HG03095 (cell line): ENCODE results near the gene RABGEF1.
"Not testable (repeated sequence)": the region's sequence is repeated elsewhere in the genome, so short reads cannot be mapped to it uniquely, and the experiment has no call there.

Experiments used
- ATAC-seq: cut with Tn5 transposase; IDR thresholded peaks from one replicate; pipeline ENCODE4 v1.9.1; 2021; ENCODE audit warnings: moderate library complexity; ENCODE audit not compliant: unreplicated experiment

The RABGEF1 gene

DNA sequence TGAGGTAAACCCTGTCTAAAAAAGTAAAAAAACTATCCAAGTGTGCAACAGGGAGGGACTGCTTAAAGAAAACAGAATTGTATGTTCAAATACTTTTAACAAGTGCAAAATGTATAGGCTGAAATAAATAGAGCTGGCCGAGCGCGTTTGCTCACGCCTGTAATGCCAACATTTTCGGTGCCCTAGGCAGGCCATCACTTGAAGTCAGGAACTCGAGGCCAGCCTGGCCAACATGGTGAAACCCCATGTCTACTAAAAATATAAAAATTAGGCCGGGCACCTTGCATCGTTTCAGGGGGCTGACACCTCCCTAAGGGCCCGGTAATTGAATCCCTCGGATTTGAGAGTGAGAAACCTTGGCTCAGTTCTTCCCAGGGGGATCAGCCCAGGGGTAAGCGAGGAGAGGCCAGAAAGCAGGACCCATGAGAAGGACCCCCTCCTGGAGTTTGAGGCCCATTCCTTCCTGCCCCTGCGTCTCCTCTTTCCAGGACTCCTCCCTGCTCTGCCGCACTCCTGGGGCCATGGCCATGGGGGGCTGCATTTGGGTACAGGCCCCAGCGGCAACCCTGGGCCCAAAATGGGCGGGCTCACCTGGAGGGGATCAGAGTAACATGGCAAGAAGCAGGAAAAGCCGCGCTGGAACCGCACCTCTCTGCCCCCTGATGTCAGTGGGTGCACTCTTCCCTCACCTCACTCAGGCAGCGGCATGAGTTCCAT lies 105.0 kb downstream of the RABGEF1 start:
- ATAC-seq: no peak

DNA sequence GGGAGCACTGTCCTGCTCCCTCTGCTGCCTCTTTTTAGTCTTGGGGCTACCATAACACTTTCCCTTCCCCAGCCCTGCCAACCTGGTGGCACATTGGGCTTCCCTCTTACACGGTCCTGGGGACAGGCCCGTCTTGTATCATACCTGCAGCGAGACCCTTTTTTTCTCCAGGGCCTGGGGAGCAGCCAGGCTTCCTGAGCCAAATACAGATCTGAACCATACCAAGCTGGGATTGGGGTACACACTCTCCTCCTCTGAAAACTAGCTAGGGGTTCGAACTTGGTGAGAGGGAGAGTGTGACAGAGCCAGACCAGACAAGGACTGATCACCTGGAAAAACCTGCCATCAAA lies 105.5 kb downstream of the RABGEF1 start:
- not testable (repeated sequence) for ATAC-seq

DNA sequence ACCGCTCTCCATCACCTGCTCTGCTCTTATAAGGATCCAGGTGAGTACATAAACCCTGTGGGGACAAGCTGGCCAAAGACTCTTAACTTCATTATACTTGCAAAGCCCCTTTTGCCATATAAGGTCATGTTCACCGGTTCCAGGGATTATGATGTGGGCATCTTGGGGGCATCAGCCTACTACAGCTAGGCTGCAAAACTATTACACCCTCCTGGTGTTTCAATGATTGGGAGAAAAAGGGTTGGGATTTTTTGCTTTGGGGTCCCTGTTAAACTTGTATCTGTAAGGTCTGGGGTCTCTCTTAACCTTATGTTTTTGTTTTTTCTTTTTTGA lies 107.0 kb downstream of the RABGEF1 start:
- not testable (repeated sequence) for ATAC-seq

DNA sequence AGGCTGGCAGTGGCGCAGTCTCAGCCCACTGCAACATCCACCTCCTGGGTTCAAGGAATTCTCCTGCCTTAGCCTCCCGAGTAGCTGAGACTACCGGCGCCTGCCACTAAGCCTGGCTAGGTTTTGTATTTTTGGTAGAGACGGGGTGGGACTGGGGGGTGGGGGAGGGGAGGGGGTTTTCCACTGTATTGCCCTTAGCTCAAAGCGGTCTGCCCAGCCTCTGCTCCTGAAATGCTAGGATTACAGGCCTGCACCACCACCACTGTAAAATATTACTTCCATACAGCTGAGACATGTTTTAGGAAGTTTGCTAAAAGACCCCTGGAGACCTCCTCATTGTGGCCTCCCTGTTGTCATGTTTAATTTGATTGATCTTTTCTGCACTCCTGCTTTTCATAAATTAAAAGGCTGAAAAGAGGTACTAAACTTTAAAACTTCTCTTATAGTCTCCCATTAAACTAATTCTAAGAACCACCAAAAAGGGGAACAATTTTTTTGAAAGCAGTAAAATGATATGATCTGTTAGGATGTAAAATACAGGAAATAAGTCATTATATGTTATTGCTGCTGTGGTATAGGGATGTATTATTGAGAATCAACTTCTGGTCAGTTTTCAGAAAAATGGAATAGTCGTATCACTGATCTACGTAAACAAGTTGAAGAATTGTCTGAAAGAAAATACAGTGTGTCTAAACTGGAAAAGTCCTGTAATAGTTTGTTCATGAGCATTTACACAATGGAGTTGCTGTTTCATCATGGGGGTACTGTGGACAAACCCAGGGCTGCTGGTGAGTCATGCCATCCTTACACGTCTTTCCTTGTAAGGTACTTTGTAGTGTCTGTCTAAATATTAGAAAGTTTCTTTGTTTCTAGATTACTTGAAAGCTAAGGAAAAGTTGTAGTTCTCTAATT lies 107.6 kb downstream of the RABGEF1 start:
- no peak for ATAC-seq

DNA sequence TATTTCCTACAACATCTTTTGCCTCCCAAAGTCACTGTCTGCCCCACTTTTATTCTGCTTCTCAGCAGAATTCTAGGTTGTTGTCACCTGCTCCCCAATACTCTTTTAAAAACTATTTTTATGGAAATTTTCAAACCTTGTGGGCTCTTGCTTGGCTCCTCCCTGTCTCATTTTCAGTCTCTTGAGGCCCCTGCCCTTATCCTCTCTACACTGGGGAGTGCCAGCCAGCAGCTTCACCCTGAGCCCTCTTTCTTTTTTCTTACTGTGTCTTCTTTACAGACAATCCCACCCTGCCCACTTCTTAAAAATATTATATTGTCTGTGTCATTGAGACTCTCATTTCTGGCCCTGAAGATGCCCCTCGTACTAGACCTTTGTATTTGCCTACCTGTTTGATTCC lies 118.8 kb downstream of the RABGEF1 start:
- no peak for ATAC-seq

DNA sequence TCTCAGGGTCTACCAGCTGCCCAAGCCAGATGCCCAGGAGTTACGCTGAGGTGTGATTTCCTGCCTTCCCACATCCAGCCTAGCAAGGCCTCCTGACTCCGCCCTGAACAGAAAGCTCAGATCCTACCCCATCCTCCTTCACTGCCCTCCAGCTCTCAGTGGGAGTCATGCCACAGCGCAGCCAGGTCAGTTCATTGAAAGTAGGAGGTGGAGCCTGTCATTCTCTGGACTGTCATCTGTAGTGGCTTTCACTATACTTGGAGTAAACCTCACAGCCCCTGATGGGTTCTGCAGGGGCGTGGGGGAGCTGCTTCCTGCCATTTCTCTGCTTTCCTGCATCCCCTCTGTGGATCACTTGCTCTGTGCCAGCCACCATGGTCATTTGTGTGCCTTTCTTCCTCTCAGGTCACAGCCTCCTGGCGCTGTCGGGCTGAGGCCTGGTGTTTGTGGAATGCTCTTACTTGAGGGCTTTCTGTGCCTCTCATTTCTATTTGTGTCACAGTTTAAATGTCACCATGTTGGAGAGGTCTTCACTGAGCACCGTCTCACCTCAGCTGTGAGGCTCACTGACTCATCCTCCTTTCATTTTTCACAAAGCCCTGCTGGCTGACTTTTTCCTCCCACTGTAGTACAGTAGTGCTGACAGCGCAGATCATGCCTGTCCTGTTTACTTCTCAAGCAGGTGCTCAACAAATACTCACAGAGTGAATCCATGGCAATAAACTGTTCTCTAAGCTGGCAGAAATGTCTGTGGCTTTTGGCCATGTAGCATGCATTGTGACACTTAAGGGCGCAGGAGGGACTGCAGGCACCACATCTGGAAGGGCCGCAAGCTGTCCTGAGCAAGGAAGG lies 119.5 kb downstream of the RABGEF1 start:
- no peak for ATAC-seq

DNA sequence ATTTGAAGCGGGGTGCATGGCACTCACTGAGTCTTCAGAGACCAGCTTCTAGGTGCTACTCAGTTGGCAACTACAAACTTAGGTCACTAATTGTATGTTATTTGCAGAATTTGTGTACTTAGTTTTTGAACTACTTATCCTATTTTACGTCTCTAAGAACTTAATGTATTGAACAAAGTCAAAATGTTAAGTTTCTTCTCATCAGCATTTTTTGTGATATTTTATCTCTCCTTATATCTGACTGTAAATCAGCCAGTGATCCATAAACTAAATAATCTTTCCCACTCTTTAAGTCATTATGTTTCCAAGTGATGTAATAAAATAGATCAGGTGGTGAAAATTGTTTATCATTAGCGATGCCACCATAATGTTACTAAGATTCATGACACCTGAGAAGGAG lies 120.2 kb downstream of the RABGEF1 start:
- no peak for ATAC-seq
